ENCODE measurements around the gene ST3GAL6. TPM values are rescaled to one million over a fixed set of nuclear protein-coding genes. Genes with fewer than 3 reads are reported as not detected.

The ST3GAL6 gene
- total and polyA plus RNA-seq, 2 of the 8 experiments (the other 6 are each of a cell fraction or from before 2014, with no cell fraction given): 3.3 to 6.1 TPM

- 90% methylated on average over 1 of the region's 1 CpG; no CpG with 5 or more reads in 1 of the 2 experiments for WGBS, 2 experiments (ENCODE audit: extremely low coverage in 1 of 2, insufficient coverage in 1 of 2, insufficient read length in 1 of 2, insufficient replicate concordance in 2 of 2, low coverage in 1 of 2, low lambda C conversion rate in 2 of 2, missing lambda C conversion rate in 1 of 2)
Measured at GRCh38 chr3:98745718-98746117, 17.4 kb upstream of the ST3GAL6 start.

More at GRCh38 chr3:98745718-98746117, 17.4 kb upstream of the ST3GAL6 start:
- Histone ChIP-seq H3K14ac (ENCODE audit: insufficient read length) (no peak overlapping the region), H2AFZ (ENCODE audit: low read length) (no peak overlapping the region), H3K4me2 (ENCODE audit: insufficient read depth in 1 of 2, low read depth in 2 of 2, low read length in 2 of 2) (no peak overlapping the region), H4K91ac (replicated peaks; ENCODE audit: insufficient read length, low read length) (no peak overlapping the region), H4K5ac (ENCODE audit: insufficient read length, low read depth, low read length) (no peak overlapping the region), H3K9ac (replicated peaks in 1 of 4; ENCODE audit: extremely low read depth in 1 of 4, low read depth in 3 of 4, low read length in 3 of 4) (no peak overlapping the region), H2BK5ac (ENCODE audit: low read depth, low read length) (no peak overlapping the region), H3K23me2 (ENCODE audit: low read depth, low read length) (no peaks in the 10 kb centered on the region; the same call in 1 of the 2 replicates), H2BK120ac (replicated peaks; ENCODE audit: low read depth, low read length) (no peak overlapping the region), H2BK15ac (ENCODE audit: low read length) (no peak overlapping the region), H2AK5ac (ENCODE audit: low read depth, low read length) (no peak overlapping the region), H3K79me2 (ENCODE audit: control insufficient read depth in 1 of 2, insufficient read depth in 2 of 2, low read length in 2 of 2) (peaks cover 0 to 3% of the 10 kb centered on the region in 2 experiments; a peak in 1 of 4 replicates), H3K56ac (replicated peaks; ENCODE audit: insufficient read length, low read depth, low read length) (no peak overlapping the region), H3K79me1 (ENCODE audit: low read depth, low read length) (no peaks in the 10 kb centered on the region), H3K18ac (ENCODE audit: extremely low read depth, low read length) (no peak overlapping the region), H3K9me3 (ENCODE audit: insufficient read depth in 2 of 2, low read depth in 1 of 2, low read length in 1 of 2) (no peaks in the 10 kb centered on the region), H3K4me1 (replicated peaks in 1 of 4; ENCODE audit: control insufficient read depth in 3 of 4, insufficient read depth in 4 of 4, low read length in 3 of 4) (no peaks in the 10 kb centered on the region), H4K20me1 (replicated peaks in 1 of 2; ENCODE audit: control insufficient read depth in 1 of 2, insufficient read depth in 2 of 2, low read length in 2 of 2) (no peaks in the 10 kb centered on the region), H3K4ac (replicated peaks; ENCODE audit: insufficient read length, low read depth, low read length) (no peak overlapping the region), H3K36me3 (ENCODE audit: control insufficient read depth in 2 of 4, insufficient read depth in 4 of 4, low read length in 3 of 4) (no peaks in the 10 kb centered on the region), H3K27ac (ENCODE audit: low read depth, low read length) (no peak overlapping the region), H2BK12ac (ENCODE audit: low read depth, low read length) (no peak overlapping the region), H4K8ac (ENCODE audit: extremely low read depth, insufficient read depth, low read length) (no peak overlapping the region), H3K27me3 (replicated peaks in 1 of 4; ENCODE audit: control insufficient read depth in 3 of 4, extremely low read depth in 1 of 4, insufficient read depth in 3 of 4, low read length in 3 of 4) (no peaks in the 10 kb centered on the region), H3K4me3 (ENCODE audit: extremely low read depth in 1 of 4, insufficient read depth in 2 of 4, low read depth in 3 of 4, low read length in 4 of 4) (no peak overlapping the region), H3K23ac (ENCODE audit: insufficient read length) (no peak overlapping the region), H2BK20ac (ENCODE audit: low read length) (no peak overlapping the region)
- FAIRE-seq (no peak), DNase-seq (ENCODE audit: low read depth in 1 of 2, low spot score in 2 of 2) (no peak)
- ChIA-PET POLR2A (ENCODE audit: partially characterized antibody) (no interaction called here), CTCF (ENCODE audit: partially characterized antibody) (interaction anchor here (0.7 kb wide), 1 partner anchor 55 kb away, joined by 6 read pairs; no protein-coding TSS in a partner anchor)
- TF ChIP-seq SIX5 (IDR thresholded peaks at IDR 0.05; ENCODE audit: low read depth, low read length) (no peak), SIN3A (conservative IDR thresholded peaks at IDR 0.05 in 1 of 2, IDR thresholded peaks at IDR 0.05 in 1 of 2; ENCODE audit: low read depth in 1 of 2, low read length in 2 of 2) (no peak), CTCF (IDR thresholded peaks at IDR 0.05; ENCODE audit: control extremely low read depth in 1 of 3, insufficient read depth in 1 of 3, low read depth in 1 of 3, low read length in 3 of 3) (no peak)
